K562 (cell line): ENCODE data around the gene ZRANB1. TPM values are rescaled to one million over a fixed set of nuclear protein-coding genes. Genes with fewer than 3 reads are reported as not detected.

Source experiments
- ATAC-seq: fragments of 200-7000 bp; cut with Tn5 transposase; 3 replicates; pipeline ENCODE4 v1.9.1; 2020; ENCODE audit warnings: moderate library complexity
- BruUV-seq: library from RNA; stranded (reverse); fragments of 400-500 nt; replicated peaks from 2 replicates; lab custom pipeline; 2021; lab: Mats Ljungman, UMichigan
- CTCF ChIA-PET: fragments of 300-600 bp; formaldehyde crosslinking; extraction: SDS; loops from one replicate; lab custom pipeline; 2021; ENCODE audit warnings: low intra/inter-chr PET ratio; lab: Yijun Ruan, JAX
- POLR2A ChIA-PET: fragments of 300-600, 350-650 bp; sonication (Branson Sonifier 250); formaldehyde crosslinking; extraction: SDS; loops from one replicate; lab custom pipeline; 2021; ENCODE audit warnings: antibody characterized with exemption, inconsistent platforms; lab: Yijun Ruan, JAX
- DNase-seq, 4 experiments: peaks; one replicate each; pipeline versions ENCODE4 v3.0.0 to v3.0.0-alpha.2; 2011 to 2018; ENCODE audit warnings: low spot score in 3 of 4, mixed read lengths in 3 of 4; ENCODE audit errors: extremely low read depth in 1 of 4
- FAIRE-seq: peaks from 2 replicates; lab custom pipeline; 2011; peaks lifted over from hg19 to GRCh38; lab: Jason Lieb, UNC
- H2AFZ ChIP-seq: 2 replicates; pipeline ENCODE4 v1.6.0; 2011; ENCODE audit warnings: low read depth, low read length, control low read depth, inconsistent platforms
- H3K27ac ChIP-seq: fragments of 200-600 bp; 3 replicates; pipeline ENCODE4 v1.8.0; 2011; ENCODE audit warnings: low read depth, mild to moderate bottlenecking, control low read depth, inconsistent platforms, low read length, moderate library complexity, mixed read lengths; ENCODE audit errors: extremely low read depth
- H3K27me3 ChIP-seq, 2 experiments: fragments of 300-600 bp in 1 of 2; 2 replicates in 1 of 2; 3 replicates in 1 of 2; pipeline versions ENCODE4 v1.6.0 to v1.8.0; 2011; ENCODE audit warnings: inconsistent platforms in 2 of 2, low read length in 2 of 2, mild to moderate bottlenecking in 1 of 2, mixed read lengths in 1 of 2, moderate library complexity in 1 of 2; ENCODE audit not compliant: control insufficient read depth in 2 of 2, insufficient read depth in 2 of 2
- H3K36me3 ChIP-seq: fragments of 300-600 bp; 3 replicates; pipeline ENCODE4 v1.8.0; 2011; ENCODE audit warnings: mild to moderate bottlenecking, low read length, inconsistent platforms; ENCODE audit not compliant: control insufficient read depth, insufficient read depth
- H3K4me1 ChIP-seq, 2 experiments: fragments of 200-600 bp in 1 of 2; replicated peaks in 1 of 2; 2 replicates in 1 of 2; 3 replicates in 1 of 2; pipeline versions ENCODE4 v1.5.1 to v1.8.0; 2011; ENCODE audit warnings: inconsistent platforms in 2 of 2, low read length in 2 of 2, mild to moderate bottlenecking in 1 of 2, mixed read lengths in 1 of 2, moderate library complexity in 1 of 2; ENCODE audit not compliant: control insufficient read depth in 2 of 2, insufficient read depth in 2 of 2
- H3K4me2 ChIP-seq: 2 replicates; pipeline ENCODE4 v1.6.1; 2011; ENCODE audit warnings: low read length, control low read depth, inconsistent platforms, mixed read lengths; ENCODE audit not compliant: insufficient read depth
- H3K4me3 ChIP-seq: fragments of 200-600 bp; sonication (generic), shearing (Covaris generic); 2 replicates; pipeline ENCODE4 v1.5.1; 2016; ENCODE audit warnings: control low read depth, inconsistent platforms
- H3K79me2 ChIP-seq: fragments of 200-600 bp; 3 replicates; pipeline ENCODE4 v1.8.0; 2011; ENCODE audit warnings: low read length, inconsistent platforms; ENCODE audit not compliant: control insufficient read depth, insufficient read depth
- H3K9ac ChIP-seq, 2 experiments: 2 replicates each; pipeline versions ENCODE4 v1.6.0 to v1.6.1; 2011; ENCODE audit warnings: low read depth in 2 of 2, low read length in 2 of 2, control low read depth in 1 of 2, inconsistent platforms in 1 of 2, mild to moderate bottlenecking in 1 of 2, mixed read lengths in 1 of 2; ENCODE audit not compliant: insufficient read depth in 1 of 2
- H3K9me1 ChIP-seq: one replicate; pipeline ENCODE4 v1.6.0; 2011; ENCODE audit warnings: inconsistent platforms, mild to moderate bottlenecking, low read length, moderate library complexity; ENCODE audit not compliant: control insufficient read depth, insufficient read depth
- H3K9me3 ChIP-seq: replicated peaks from 2 replicates; pipeline ENCODE4 v1.5.1; 2011; ENCODE audit warnings: low read depth, low read length, inconsistent platforms; ENCODE audit not compliant: control insufficient read depth, insufficient read depth
- H4K20me1 ChIP-seq: replicated peaks from 2 replicates; pipeline ENCODE4 v1.6.1; 2011; ENCODE audit warnings: low read length, inconsistent platforms, mixed read lengths; ENCODE audit not compliant: control insufficient read depth, insufficient read depth
- ARID3A ChIP-seq: IDR thresholded peaks from 2 replicates; pipeline ENCODE4 v1.6.1; 2012; ENCODE audit warnings: low read depth, low read length, improper control_type of control experiment, borderline replicate concordance
- CREB3L1 ChIP-seq: fragments of 450-650 bp; IDR thresholded peaks from 2 replicates; pipeline ENCODE4 v1.6.1; 2014; ENCODE audit warnings: low read depth, mild to moderate bottlenecking, moderate library complexity, borderline replicate concordance
- FIP1L1 ChIP-seq: fragments of 200-400 bp; formaldehyde crosslinking; IDR thresholded peaks from 2 replicates; pipeline ENCODE4 v1.6.1; 2018; ENCODE audit warnings: mild to moderate bottlenecking, low read depth, low read length; ENCODE audit not compliant: poor library complexity, severe bottlenecking
- MCM5 ChIP-seq: fragments of 450-650 bp; IDR thresholded peaks from 2 replicates; pipeline ENCODE4 v1.6.1; 2016; ENCODE audit warnings: low read depth
- PHF20 ChIP-seq: fragments of 450-650 bp; IDR thresholded peaks from 2 replicates; pipeline ENCODE4 v1.6.1; 2018; ENCODE audit not compliant: partially characterized antibody
- YY1 ChIP-seq, 3 experiments: IDR thresholded peaks; 2 replicates each; pipeline ENCODE4 v1.6.1; 2011; ENCODE audit warnings: low read length in 2 of 3, mild to moderate bottlenecking in 2 of 3, moderate library complexity in 2 of 3, borderline replicate concordance in 1 of 3, control low read depth in 1 of 3, low read depth in 1 of 3; ENCODE audit not compliant: insufficient read depth in 3 of 3, insufficient replicate concordance in 2 of 3, control insufficient read depth in 1 of 3, insufficient read length in 1 of 3; ENCODE audit errors: extremely low read depth in 1 of 3
- ZNF165 ChIP-seq: fragments of 250-450 bp; sonication (Bioruptor Pico); IDR thresholded peaks from 2 replicates; pipeline ENCODE4 v1.4.0; 2020; ENCODE audit warnings: borderline replicate concordance
- ZNF583 ChIP-seq: fragments of 250-450 bp; sonication (Bioruptor Pico); IDR thresholded peaks from 2 replicates; pipeline ENCODE4 v1.4.0; 2020
- whole genome bisulfite sequencing: fragments of 100-300 bp; shearing (Covaris generic); methylation state at CpG from one replicate; pipeline ENCODE4 v1.1.6; 2016; ENCODE audit warnings: low coverage, mixed read lengths; ENCODE audit not compliant: insufficient coverage; ENCODE audit errors: missing lambda C conversion rate; 5-methylcytosine and 5-hydroxymethylcytosine counted together
- in situ Hi-C: fragments of 300-500 bp; cut with MboI; formaldehyde crosslinking; loops from 4 replicates; pipeline ENCODE4 v1.15.0; 2018; ENCODE audit warnings: inconsistent platforms, mixed read lengths
- intact Hi-C: fragments of 100-400 bp; cut with micrococcal nuclease; formaldehyde crosslinking; loops from 2 replicates; pipeline ENCODE4 v1.14.2; 2022
- polyA plus RNA-seq, 8 experiments: library from polyadenylated mRNA; depleted of rRNA in 4 of 8; stranded (reverse) in 5 of 8; unstranded in 3 of 8; fragments of >200 nt; fragmentation: Nextera tagmentation in 2 of 8; fragmentation: Illumina TruSeq in 1 of 8; extraction: Ambion mirVana in 2 of 8; extraction: Trizol in 1 of 8; gene quantifications; 2 replicates each; pipeline versions ENCODE4 v1.2.1 to v1.2.3, GENCODE V29; 2011 to 2014; ENCODE audit warnings: inconsistent platforms in 1 of 8, missing spikeins in 1 of 8
- total RNA-seq, 7 experiments: library from RNA; depleted of rRNA in 6 of 7; stranded (reverse); fragments of >200 nt in 6 of 7; fragmentation: Illumina TruSeq in 2 of 7; extraction: Trizol in 2 of 7; gene quantifications; 2 replicates each; pipeline versions ENCODE4 v1.2.1 to v1.2.3, GENCODE V29; 2011 to 2021; ENCODE audit warnings: low replicate concordance in 1 of 7

The ZRANB1 gene
- total and polyA plus RNA-seq, 9 of the 15 experiments (the other 6 are each of a cell fraction or from before 2014, with no cell fraction given), result 0.07 to 1.1 (median 0.64) TPM

GRCh38 chr10:124990671-124991625, 49.0 kb downstream of the ZRANB1 start:
- no TSS peak for BruUV-seq
- Histone ChIP-seq H3K4me3 (no peak overlapping the region), H2AFZ (no peak overlapping the region), H3K27ac (no peak overlapping the region), H3K4me2 (no peak overlapping the region), H3K4me1 (no peaks in the 10 kb centered on the region), H3K27me3 (no peaks in the 10 kb centered on the region), H4K20me1 (no peaks in the 10 kb centered on the region), H3K79me2 (no peaks in the 10 kb centered on the region), H3K36me3 (no peaks in the 10 kb centered on the region), H3K9me3 (no peaks in the 10 kb centered on the region), H3K9me1 (no peaks in the 10 kb centered on the region), H3K9ac (no peak overlapping the region)
- no peak for DNase-seq
- no peak for ATAC-seq
- FAIRE-seq, result no peak
- intact Hi-C loops, result no loop called here
- WGBS, result no CpG with 5 or more reads among the region's 14 CpGs
- ChIA-PET POLR2A (no interaction called here), CTCF (no interaction called here)
- in situ Hi-C loops, result no loop called here
- TF ChIP-seq ZNF583 (no peak), PHF20 (no peak), FIP1L1 (no peak), MCM5 (no peak), CREB3L1 (no peak), ZNF165 (CRISPR knock-in tag) (no peak), ARID3A (no peak), YY1 (IDR thresholded peaks at IDR 0.05; ENCODE audit: borderline replicate concordance in 1 of 3, control insufficient read depth in 1 of 3, extremely low read depth in 1 of 3, insufficient read depth in 3 of 3, insufficient read length in 1 of 3, insufficient replicate concordance in 2 of 3, low read depth in 1 of 3, low read length in 2 of 3) (no peak)
